ENCODE results near the gene CCDC124.
"Not testable (repeated sequence)": the region's sequence is repeated elsewhere in the genome, so short reads cannot be mapped to it uniquely, and the experiment has no call there.

CCDC124 gene

DNA sequence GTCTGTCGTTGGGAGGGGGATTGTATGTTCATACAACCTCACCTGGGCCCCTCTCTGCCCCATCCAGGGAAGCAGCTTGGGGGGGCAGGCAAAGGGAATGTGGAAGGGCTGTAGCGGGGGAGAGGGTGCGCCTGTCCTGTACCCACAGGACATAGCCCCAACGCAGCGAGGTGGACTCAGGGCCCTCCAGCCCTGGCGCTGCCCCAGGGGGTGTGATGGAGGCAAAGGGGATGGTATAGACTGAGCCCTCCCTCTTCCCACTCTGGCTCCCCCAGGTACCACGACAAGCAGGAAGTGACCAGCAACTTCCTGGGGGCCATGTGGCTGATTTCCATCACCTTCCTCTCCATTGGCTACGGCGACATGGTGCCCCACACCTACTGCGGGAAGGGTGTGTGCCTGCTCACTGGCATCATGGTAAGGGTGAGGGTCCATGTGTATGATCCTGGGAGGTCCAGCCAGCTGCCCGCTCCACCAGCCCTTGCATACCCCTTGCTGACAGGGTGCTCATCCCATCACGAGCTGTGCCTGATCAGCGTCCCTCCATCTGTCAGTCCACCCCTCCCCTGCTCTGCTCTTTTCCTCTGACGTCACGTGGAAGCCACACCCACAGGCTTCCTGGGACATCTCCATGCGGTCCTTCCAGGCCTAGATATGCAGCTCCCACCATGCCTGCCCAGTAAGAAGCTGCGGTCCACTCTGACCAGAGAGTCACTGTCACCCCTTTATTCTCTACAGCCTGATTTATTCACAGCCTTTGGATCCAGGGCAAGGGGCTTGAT, 52.4 kb downstream of the CCDC124 start:
- ChIA-PET POLR2A (interaction anchor here (0.9 kb wide), 1 partner anchor 126 kb away, joined by 3 read pairs; no protein-coding TSS in a partner anchor), CTCF (no interaction called here)
- DNase-seq (ENCODE audit: extremely low spot score): no peak
- TF ChIP-seq, protein P1, sequence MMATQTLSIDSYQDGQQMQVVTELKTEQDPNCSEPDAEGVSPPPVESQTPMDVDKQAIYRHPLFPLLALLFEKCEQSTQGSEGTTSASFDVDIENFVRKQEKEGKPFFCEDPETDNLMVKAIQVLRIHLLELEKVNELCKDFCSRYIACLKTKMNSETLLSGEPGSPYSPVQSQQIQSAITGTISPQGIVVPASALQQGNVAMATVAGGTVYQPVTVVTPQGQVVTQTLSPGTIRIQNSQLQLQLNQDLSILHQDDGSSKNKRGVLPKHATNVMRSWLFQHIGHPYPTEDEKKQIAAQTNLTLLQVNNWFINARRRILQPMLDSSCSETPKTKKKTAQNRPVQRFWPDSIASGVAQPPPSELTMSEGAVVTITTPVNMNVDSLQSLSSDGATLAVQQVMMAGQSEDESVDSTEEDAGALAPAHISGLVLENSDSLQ (IDR thresholded peaks at IDR 0.05): peak; percentile 4; the same call in 1 of the 2 replicates
- no peak for TF ChIP-seq SP1 (IDR thresholded peaks at IDR 0.05)

DNA sequence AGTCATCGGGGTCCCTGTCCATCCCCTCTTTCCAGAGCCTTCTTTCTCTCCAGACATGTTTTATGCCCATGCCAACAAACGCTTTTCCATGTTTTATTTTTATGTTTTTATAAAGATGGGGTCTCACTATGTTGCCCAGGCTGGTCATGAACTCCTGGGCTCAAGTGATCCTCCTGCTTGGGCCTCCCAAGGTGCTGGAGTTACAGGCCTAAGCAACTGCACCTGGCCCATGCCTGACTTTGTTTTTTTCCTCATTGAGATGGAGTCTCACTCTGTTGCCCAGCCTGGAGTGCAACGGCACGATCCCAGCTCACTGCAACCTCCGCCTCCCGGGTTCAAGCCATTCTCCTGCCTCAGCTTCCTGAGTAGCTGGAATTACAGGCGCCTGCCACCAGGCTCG, 53.8 kb downstream of the CCDC124 start:
- DNase-seq (ENCODE audit: extremely low spot score); CTCF ChIA-PET; POLR2A ChIA-PET: not testable (repeated sequence)

- ChIA-PET CTCF (interaction anchor here (0.6 kb wide), 1 partner anchor 472 kb away, joined by 3 read pairs; no protein-coding TSS in a partner anchor), POLR2A (no interaction called here)
- TF ChIP-seq FOXK2 (IDR thresholded peaks at IDR 0.05) (no peak), SUZ12 (IDR thresholded peaks at IDR 0.05) (no peak), SP1 (IDR thresholded peaks at IDR 0.05) (no peak), ARNT (IDR thresholded peaks at IDR 0.05) (no peak), ZNF384 (IDR thresholded peaks at IDR 0.05) (no peak), ELF4 (IDR thresholded peaks at IDR 0.05) (no peak)
- TF ChIP-seq, protein P1 (IDR thresholded peaks at IDR 0.05): no peak
- no peak for DNase-seq (ENCODE audit: extremely low spot score)
These were observed 55.3 kb downstream of the CCDC124 start for GRCh38 chr19:17988161-17988560.

DNA sequence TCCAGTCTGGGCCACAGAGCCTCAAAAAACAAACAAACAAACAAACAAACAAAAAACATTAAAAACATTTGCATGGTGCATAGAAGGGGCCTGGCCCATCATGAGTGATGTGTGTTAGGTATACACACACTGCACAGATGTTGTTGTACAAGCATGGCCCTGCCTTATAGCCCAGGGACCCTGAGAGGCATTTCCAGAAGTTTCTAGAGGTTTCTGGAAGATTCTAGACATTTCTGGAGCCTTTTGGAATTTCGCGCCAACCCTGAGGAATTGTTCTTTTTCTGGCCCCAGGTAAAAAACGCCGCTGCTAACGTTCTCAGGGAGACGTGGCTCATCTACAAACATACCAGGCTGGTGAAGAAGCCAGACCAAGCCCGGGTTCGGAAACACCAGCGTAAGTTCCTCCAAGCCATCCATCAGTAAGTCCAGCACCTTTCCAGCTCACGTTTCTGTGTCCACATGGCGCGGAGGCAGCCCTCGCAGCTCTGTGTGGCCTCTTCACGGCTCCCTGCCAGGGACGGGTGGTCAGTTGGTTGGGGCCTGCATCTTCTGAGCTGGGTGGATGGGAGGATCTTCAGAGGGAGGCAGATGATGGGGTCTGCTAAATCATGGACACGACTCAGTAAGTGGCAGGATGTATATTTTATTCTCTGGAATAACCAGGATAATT, 56.7 kb downstream of the CCDC124 start:
- no peak for DNase-seq (ENCODE audit: extremely low spot score)
- ChIA-PET POLR2A (no interaction called here), CTCF (no interaction called here)
- TF ChIP-seq FOXK2 (IDR thresholded peaks at IDR 0.05) (no peak), CTBP1 (IDR thresholded peaks at IDR 0.05; ENCODE audit: borderline replicate concordance) (no peak), L3MBTL2 (conservative IDR thresholded peaks at IDR 0.05) (no peak), TARDBP (IDR thresholded peaks at IDR 0.05) (no peak), ARNT (IDR thresholded peaks at IDR 0.05) (no peak), ELF4 (IDR thresholded peaks at IDR 0.05) (no peak), SP1 (IDR thresholded peaks at IDR 0.05) (no peak), LEF1 (IDR thresholded peaks at IDR 0.05; ENCODE audit: borderline replicate concordance) (no peak), ZNF384 (IDR thresholded peaks at IDR 0.05) (no peak), FOXA1 (IDR thresholded peaks at IDR 0.05) (no peak), HDGF (IDR thresholded peaks at IDR 0.05; ENCODE audit: borderline replicate concordance) (no peak), FOXM1 (IDR thresholded peaks at IDR 0.05; ENCODE audit: borderline replicate concordance) (no peak)
- TF ChIP-seq, protein P1 (IDR thresholded peaks at IDR 0.05): no peak

DNA sequence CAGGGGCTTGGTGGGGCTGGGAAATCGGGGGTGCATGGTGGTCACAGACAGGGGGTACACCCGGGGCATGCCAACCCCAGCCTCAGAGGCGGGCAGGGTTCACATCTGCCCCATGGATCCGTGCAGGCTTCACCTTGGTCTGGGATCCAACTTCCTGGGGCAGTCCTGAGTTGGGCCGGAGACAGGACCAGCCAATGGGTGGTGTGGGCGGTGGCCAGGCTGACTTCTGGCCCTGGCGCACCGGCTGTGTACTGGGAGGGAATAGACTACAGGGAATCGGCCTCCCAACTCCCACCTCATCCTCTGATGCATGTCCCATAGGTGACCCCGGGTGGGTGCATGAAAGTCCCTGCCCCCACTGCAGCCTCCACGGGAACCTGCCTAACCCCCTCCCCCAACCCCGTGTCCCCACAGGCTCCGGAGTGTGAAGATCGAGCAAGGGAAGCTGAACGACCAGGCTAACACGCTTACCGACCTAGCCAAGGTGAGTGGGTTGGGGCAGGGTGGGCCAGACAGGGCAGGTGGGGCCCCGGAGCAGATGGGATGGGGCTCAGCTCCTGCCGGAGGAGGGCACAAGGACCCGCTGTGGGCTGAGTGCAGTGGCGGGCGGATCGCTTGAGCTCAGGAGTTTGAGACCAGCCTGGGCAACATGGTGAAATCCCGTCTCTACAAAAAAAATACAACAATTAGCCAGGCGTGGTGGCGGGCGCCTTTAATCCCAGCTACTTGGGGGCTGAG, 60.4 kb downstream of the CCDC124 start:
- TF ChIP-seq SP1 (IDR thresholded peaks at IDR 0.05) (no peak), FOXM1 (IDR thresholded peaks at IDR 0.05; ENCODE audit: borderline replicate concordance) (no peak)
- CTCF ChIA-PET: interaction anchor here (5.7 kb wide), 1 partner anchor 56 kb away, joined by 44 read pairs; no protein-coding TSS in a partner anchor
- POLR2A ChIA-PET: no interaction called here
- no peak for DNase-seq (ENCODE audit: extremely low spot score)
